ENCODE measurements around the gene FN3K. TPM values are rescaled to one million over a fixed set of nuclear protein-coding genes. Genes with fewer than 3 reads are reported as not detected.

Gene FN3K
- total and polyA plus RNA-seq, 3 experiments from 2014 or later: 0.79 to 2.3 (median 1.3) TPM

- ChIA-PET POLR2A (no interaction called here), CTCF (interaction anchor here (1.4 kb wide), 1 partner anchor 132 kb away, joined by 3 read pairs; no protein-coding TSS in a partner anchor)
- Histone ChIP-seq H3K9me3 (ENCODE audit: low read length) (no peaks in the 10 kb centered on the region), H3K27ac (ENCODE audit: low read depth, low read length) (no peak overlapping the region), H3K36me3 (ENCODE audit: insufficient read depth, low read length) (no peaks in the 10 kb centered on the region), H3K4me3 (ENCODE audit: low read length) (no peak overlapping the region), H3K27me3 (ENCODE audit: insufficient read depth, low read length, poor library complexity, severe bottlenecking) (no peaks in the 10 kb centered on the region), H3K4me1 (ENCODE audit: insufficient read depth, low read length) (no peaks in the 10 kb centered on the region)
- Mint-ChIP-seq H3K4me1 (peaks cover 2 to 5% (median 4%) of the 10 kb centered on the region in 3 donors), H3K27ac (peak overlapping the region in 2 of 8 donors; percentile 12 to 30), H3K27me3 (no peaks in the 10 kb centered on the region), H3K4me3 (peak overlapping the region in 1 of 7 donors; percentile 6), H3K9me3 (no peaks in the 10 kb centered on the region), H3K36me3 (peaks cover 0 to 42% (median 10%) of the 10 kb centered on the region in 3 donors)
- no peak for DNase-seq
These were observed 59.5 kb downstream of the FN3K start for GRCh38 chr17:82794781-82795482.

DNA sequence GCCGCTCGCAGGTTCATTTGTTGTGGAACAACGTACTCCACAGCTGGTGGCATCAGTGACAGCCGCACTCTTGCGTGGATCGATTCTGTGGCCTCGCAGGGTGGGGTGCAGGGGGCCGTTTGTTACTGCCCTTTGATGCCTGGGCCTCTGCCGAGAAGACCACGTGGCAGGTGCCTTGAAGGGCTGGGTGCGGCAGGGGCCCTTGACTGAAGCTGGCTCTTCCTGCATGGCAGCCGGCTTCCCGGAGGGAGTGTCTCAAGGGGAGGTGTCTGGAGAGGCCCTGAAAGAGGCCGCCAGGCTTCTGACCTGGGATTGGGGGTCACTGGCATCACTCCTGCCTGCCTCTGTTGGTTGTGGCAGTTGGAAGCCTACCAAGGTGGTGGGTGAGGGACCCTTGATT lies 60.2 kb downstream of the FN3K start:
- Mint-ChIP-seq H3K36me3 (peaks cover 0 to 45% (median 9%) of the 10 kb centered on the region in 3 donors), H3K9me3 (no peaks in the 10 kb centered on the region), H3K4me3 (no peak overlapping the region), H3K4me1 (peaks cover 2 to 5% (median 4%) of the 10 kb centered on the region in 3 donors), H3K27me3 (no peaks in the 10 kb centered on the region), H3K27ac (no peak overlapping the region)
- Histone ChIP-seq H3K27ac (ENCODE audit: low read depth, low read length) (no peak overlapping the region), H3K4me3 (ENCODE audit: low read length) (no peak overlapping the region), H3K4me1 (ENCODE audit: insufficient read depth, low read length) (no peaks in the 10 kb centered on the region), H3K27me3 (ENCODE audit: insufficient read depth, low read length, poor library complexity, severe bottlenecking) (no peaks in the 10 kb centered on the region), H3K9me3 (ENCODE audit: low read length) (no peaks in the 10 kb centered on the region), H3K36me3 (ENCODE audit: insufficient read depth, low read length) (no peaks in the 10 kb centered on the region)
- no peak for DNase-seq
- CTCF ChIA-PET: interaction anchor here (1.4 kb wide), 1 partner anchor 131 kb away, joined by 3 read pairs; no protein-coding TSS in a partner anchor
- POLR2A ChIA-PET: no interaction called here

- no peaks in the 10 kb centered on the region for H3K27me3 Mint-ChIP-seq
- no peak overlapping the region for H3K4me3 Mint-ChIP-seq
- peak overlapping the region in 3 of 8 donors; percentile 39 to 74 (median 73) for H3K27ac Mint-ChIP-seq
- Histone ChIP-seq H3K36me3 (ENCODE audit: insufficient read depth, low read length) (no peaks in the 10 kb centered on the region), H3K27me3 (ENCODE audit: insufficient read depth, low read length, poor library complexity, severe bottlenecking) (no peaks in the 10 kb centered on the region), H3K27ac (ENCODE audit: low read depth, low read length) (no peak overlapping the region), H3K4me3 (ENCODE audit: low read length) (no peak overlapping the region), H3K4me1 (ENCODE audit: insufficient read depth, low read length) (no peaks in the 10 kb centered on the region), H3K9me3 (ENCODE audit: low read length) (no peaks in the 10 kb centered on the region)
- H3K36me3 Mint-ChIP-seq: peaks cover 4 to 46% (median 15%) of the 10 kb centered on the region in 3 donors
- POLR2A ChIA-PET: no interaction called here
- DNase-seq: no peak
- peaks cover 6 to 12% (median 11%) of the 10 kb centered on the region in 3 donors for H3K4me1 Mint-ChIP-seq
- CTCF ChIA-PET: no interaction called here
- peaks cover 0 to 3% (median 0%) of the 10 kb centered on the region in 5 donors for H3K9me3 Mint-ChIP-seq
These were observed 61.6 kb downstream of the FN3K start for GRCh38 chr17:82797061-82797460.

- Histone ChIP-seq H3K27me3 (ENCODE audit: insufficient read depth, low read length, poor library complexity, severe bottlenecking) (no peaks in the 10 kb centered on the region), H3K9me3 (ENCODE audit: low read length) (no peaks in the 10 kb centered on the region), H3K36me3 (ENCODE audit: insufficient read depth, low read length) (no peaks in the 10 kb centered on the region), H3K4me1 (ENCODE audit: insufficient read depth, low read length) (no peaks in the 10 kb centered on the region), H3K4me3 (ENCODE audit: low read length) (no peak overlapping the region), H3K27ac (ENCODE audit: low read depth, low read length) (no peak overlapping the region)
- peaks cover 4 to 50% (median 13%) of the 10 kb centered on the region in 3 donors for H3K36me3 Mint-ChIP-seq
- no peak overlapping the region for H3K27ac Mint-ChIP-seq
- peaks cover 0 to 3% (median 0%) of the 10 kb centered on the region in 5 donors for H3K9me3 Mint-ChIP-seq
- ChIA-PET POLR2A (no interaction called here), CTCF (no interaction called here)
- H3K4me3 Mint-ChIP-seq: no peak overlapping the region
- no peaks in the 10 kb centered on the region for H3K27me3 Mint-ChIP-seq
- H3K4me1 Mint-ChIP-seq: peaks cover 8 to 18% (median 10%) of the 10 kb centered on the region in 3 donors
- no peak for DNase-seq
These were observed 63.3 kb downstream of the FN3K start for GRCh38 chr17:82798752-82799151.

GRCh38 chr17:82799591-82799990 lies 64.2 kb downstream of the FN3K start:
- Mint-ChIP-seq H3K9me3 (peaks cover 0 to 3% (median 0%) of the 10 kb centered on the region in 5 donors), H3K4me3 (no peak overlapping the region), H3K4me1 (peaks cover 8 to 18% (median 10%) of the 10 kb centered on the region in 3 donors), H3K36me3 (peaks cover 4 to 50% (median 13%) of the 10 kb centered on the region in 3 donors), H3K27me3 (no peaks in the 10 kb centered on the region), H3K27ac (peak overlapping the region in 1 of 8 donors; percentile 26)
- ChIA-PET CTCF (no interaction called here), POLR2A (no interaction called here)
- Histone ChIP-seq H3K4me1 (ENCODE audit: insufficient read depth, low read length) (no peaks in the 10 kb centered on the region), H3K4me3 (ENCODE audit: low read length) (no peak overlapping the region), H3K27me3 (ENCODE audit: insufficient read depth, low read length, poor library complexity, severe bottlenecking) (no peaks in the 10 kb centered on the region), H3K36me3 (ENCODE audit: insufficient read depth, low read length) (no peaks in the 10 kb centered on the region), H3K9me3 (ENCODE audit: low read length) (no peaks in the 10 kb centered on the region), H3K27ac (ENCODE audit: low read depth, low read length) (no peak overlapping the region)
- DNase-seq: no peak

Other genes starting within 250 kb of the FN3K start
- gene FOXK2, start 215.9 kb upstream of the FN3K start, total RNA-seq: 10 to 100 TPM; 63.9 to 71.2 TPM
- gene FOXK2, start 215.9 kb upstream of the FN3K start, polyA plus RNA-seq: 8.2 TPM
- 10 to 100 TPM; 49.1 to 50.1 TPM for gene WDR45B, start 87.2 kb upstream of the FN3K start, total RNA-seq
- 41.9 TPM for gene WDR45B, start 87.2 kb upstream of the FN3K start, polyA plus RNA-seq
- 1 to 10 TPM; 3.2 to 4.0 TPM for gene RAB40B, start 36.9 kb upstream of the FN3K start, total RNA-seq
- gene RAB40B, start 36.9 kb upstream of the FN3K start, polyA plus RNA-seq: 4.3 TPM
- 10 to 100 TPM; 39.0 to 39.9 TPM for gene FN3KRP, start 18.9 kb upstream of the FN3K start, total RNA-seq
- 20.7 TPM for gene FN3KRP, start 18.9 kb upstream of the FN3K start, polyA plus RNA-seq
- gene TBCD, start 16.4 kb downstream of the FN3K start, total RNA-seq: 10 to 100 TPM; 79.1 to 83.7 TPM
- gene TBCD, start 16.4 kb downstream of the FN3K start, polyA plus RNA-seq: 130 TPM
- gene ZNF750, start 104.4 kb downstream of the FN3K start, total RNA-seq: not detected
- not detected for gene ZNF750, start 104.4 kb downstream of the FN3K start, polyA plus RNA-seq

Data from CD8-positive, alpha-beta memory T cell (primary cell).